Aorta (tissue), 5 donors: Measurements from ENCODE around the gene ZNF205. TPM values are rescaled to one million over a fixed set of nuclear protein-coding genes. Genes with fewer than 3 reads are reported as not detected.
A peak's percentile ranks its signal among the peaks of the same experiment; 100 is the strongest.

ENCODE experiments used
- ATAC-seq: fragments of 200-7000 bp; cut with Tn5 transposase; one replicate; pipeline ENCODE4 v1.9.1; 2022; ENCODE audit warnings: moderate library complexity; ENCODE audit not compliant: low FRiP score
- DNase-seq, 2 donors: peaks; one replicate each; pipeline ENCODE4 v3.0.0-alpha.2; 2020
- H3K27ac ChIP-seq, 2 donors: one replicate each; pipeline ENCODE4 v1.5.1; 2013; ENCODE audit warnings: low read length in 2 of 2, mild to moderate bottlenecking in 2 of 2, moderate library complexity in 2 of 2, control low read depth in 1 of 2, inconsistent platforms in 1 of 2, low read depth in 1 of 2
- H3K27me3 ChIP-seq, 2 donors: one replicate each; pipeline ENCODE4 v1.6.1; 2013; ENCODE audit warnings: control low read depth in 1 of 2, low read length in 1 of 2, mild to moderate bottlenecking in 1 of 2, moderate library complexity in 1 of 2; ENCODE audit not compliant: insufficient read depth in 2 of 2, control insufficient read depth in 1 of 2
- H3K36me3 ChIP-seq, 2 donors: one replicate each; pipeline ENCODE4 v1.6.1; 2013; ENCODE audit warnings: control low read depth in 1 of 2, low read length in 1 of 2, mild to moderate bottlenecking in 1 of 2; ENCODE audit not compliant: insufficient read depth in 2 of 2, control insufficient read depth in 1 of 2
- H3K4me1 ChIP-seq, 2 donors: one replicate each; pipeline ENCODE4 v1.6.1; 2013; ENCODE audit warnings: low read length in 2 of 2, control low read depth in 1 of 2, mild to moderate bottlenecking in 1 of 2, moderate library complexity in 1 of 2; ENCODE audit not compliant: insufficient read depth in 2 of 2, control insufficient read depth in 1 of 2
- H3K4me3 ChIP-seq, 2 donors: one replicate each; pipeline ENCODE4 v1.5.1; 2013; ENCODE audit warnings: low read length in 2 of 2, control low read depth in 1 of 2, mild to moderate bottlenecking in 1 of 2
- H3K9me3 ChIP-seq: one replicate; pipeline ENCODE4 v1.6.1; 2013; ENCODE audit warnings: mild to moderate bottlenecking, low read length; ENCODE audit not compliant: control insufficient read depth
- WGBS, 2 donors: extraction: QIAGEN DNeasy Blood & Tissue Kit; methylation state at CpG; one replicate each; pipeline ENCODE4 v1.1.7; 2013; 5-methylcytosine and 5-hydroxymethylcytosine counted together
- intact Hi-C, 2 donors: fragments of 100-400 bp; cut with DNase I; formaldehyde crosslinking; loops; one replicate each; pipeline versions ENCODE4 v1.14.2 to v1.15.0; 2022
- polyA plus RNA-seq, 2 donors: library from polyadenylated mRNA; stranded (reverse); fragments of 200-250 nt; gene quantifications; one replicate each; pipeline ENCODE4 v1.2.3, GENCODE V29; 2013
- total RNA-seq, 2 donors: library from RNA; stranded (reverse); fragmentation: NEBNext Ultra II Directional; extraction: Animal tissue kit (Norgen Biotek cat#: 25700); gene quantifications; one replicate each; pipeline ENCODE4 v1.2.1, GENCODE V29; 2021
- donor health status: healthy with polysubstance abuse.
- donor health status: Bipolar disorder and iron deficiency.
- donor health status: DM: no; HTN: no; CAD: no.
- donor health status: DM: no; HTN: no; CAD: no.
- donor health status: DM: yes; HTN: yes; CAD: no.

Gene ZNF205
- total and polyA plus RNA-seq, 4 donors: 7.1 to 36.6 (median 9.5) TPM

DNA sequence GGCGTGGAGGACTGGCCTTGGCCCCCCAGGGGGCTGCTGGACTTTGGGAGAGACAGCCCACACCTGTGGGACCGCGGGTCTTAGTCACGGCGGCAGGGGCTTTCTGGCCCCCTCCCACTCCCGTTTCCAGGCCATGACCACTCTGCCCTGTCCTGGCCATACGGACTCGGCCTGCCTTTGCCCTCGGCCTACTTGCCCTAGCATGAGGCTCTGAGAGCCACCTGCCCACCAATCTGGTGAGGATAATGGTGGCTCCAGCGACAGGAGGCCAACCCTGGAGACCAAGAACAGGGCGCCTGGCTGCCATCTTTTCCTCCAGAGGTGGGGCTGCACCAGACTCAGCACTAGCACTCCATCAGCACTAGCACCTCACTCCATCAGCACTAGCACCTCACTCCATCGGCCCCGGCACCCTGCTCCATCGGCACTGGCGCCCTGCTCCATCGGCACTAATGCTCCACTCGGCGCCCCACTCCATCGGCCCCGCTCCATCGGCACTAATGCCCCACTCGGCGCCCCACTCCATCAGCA is 29.5 kb downstream of the ZNF205 start:
- ATAC-seq (no peak), DNase-seq (peak in 1 of 2 donors; percentile 36)
- H3K36me3 ChIP-seq: peaks cover 0 to 7% of the 10 kb centered on the region in 2 donors

DNA sequence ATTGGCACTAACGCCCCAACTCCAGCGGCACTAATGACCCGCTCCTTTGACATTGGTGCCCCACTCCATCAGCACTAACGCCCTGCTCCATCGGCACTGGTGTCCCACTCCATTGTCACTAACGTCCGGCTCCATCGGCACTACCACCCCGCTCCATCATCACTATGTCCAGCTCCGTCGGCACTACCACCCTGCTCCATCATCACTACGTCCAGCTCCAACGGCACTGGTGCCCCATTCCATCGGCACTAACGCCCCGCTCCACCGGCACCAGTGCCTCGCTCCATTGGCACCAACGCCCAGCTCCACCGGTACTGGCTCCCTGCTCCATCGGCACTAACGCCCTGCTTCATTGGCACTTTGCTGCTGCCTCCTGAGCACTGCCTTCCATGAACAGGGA is 29.9 kb downstream of the ZNF205 start:
- WGBS, 2 donors: 95 to 98% methylated on average over 22 of the region's 22 CpGs
- Histone ChIP-seq H3K4me3 (no peak overlapping the region), H3K4me1 (no peaks in the 10 kb centered on the region), H3K36me3 (peaks cover 0 to 7% of the 10 kb centered on the region in 2 donors), H3K9me3 (no peaks in the 10 kb centered on the region), H3K27me3 (no peaks in the 10 kb centered on the region), H3K27ac (no peak overlapping the region)
- ATAC-seq: no peak
- DNase-seq: peak in 1 of 2 donors; percentile 49
- intact Hi-C loops: no loop called here

More for the DNA sequence above, 29.5 kb downstream of the ZNF205 start:
- WGBS, 2 donors: 95 to 97% methylated on average over 23 of the region's 23 CpGs
- intact Hi-C loops: no loop called here
- H3K9me3 ChIP-seq: no peaks in the 10 kb centered on the region
- H3K4me1 ChIP-seq: no peaks in the 10 kb centered on the region
- H3K27me3 ChIP-seq: no peaks in the 10 kb centered on the region
- no peak overlapping the region for H3K27ac ChIP-seq
- no peak overlapping the region for H3K4me3 ChIP-seq

DNA sequence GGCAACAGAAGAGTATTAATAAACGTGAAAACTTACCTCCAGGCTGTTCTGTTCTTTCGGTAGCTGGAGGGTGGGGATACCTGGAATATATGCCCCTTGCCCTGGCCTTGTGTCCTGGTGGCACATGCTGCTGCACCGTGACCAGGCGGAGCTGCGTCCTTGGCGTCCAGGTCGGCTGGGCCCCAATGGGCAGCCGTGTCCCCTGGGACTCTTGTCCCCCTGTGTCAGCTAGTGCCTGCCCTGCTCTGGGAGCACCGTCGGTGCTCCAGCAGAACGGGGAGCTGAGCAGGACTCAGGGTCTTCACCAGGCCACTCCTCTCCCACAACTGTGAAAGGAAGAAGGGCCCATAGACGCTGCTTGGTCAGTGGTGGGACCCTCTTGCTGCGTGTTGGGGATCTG is 30.4 kb downstream of the ZNF205 start:
- no peak overlapping the region for H3K27ac ChIP-seq
- no peaks in the 10 kb centered on the region for H3K4me1 ChIP-seq
- intact Hi-C loops: no loop called here
- no peaks in the 10 kb centered on the region for H3K27me3 ChIP-seq
- H3K36me3 ChIP-seq: peaks cover 0 to 7% of the 10 kb centered on the region in 2 donors
- 90 to 91% methylated on average over 13 of the region's 13 CpGs for WGBS, 2 donors
- H3K4me3 ChIP-seq: no peak overlapping the region
- H3K9me3 ChIP-seq: no peaks in the 10 kb centered on the region
- DNase-seq: peak in 1 of 2 donors; percentile 24
- no peak for ATAC-seq

DNA sequence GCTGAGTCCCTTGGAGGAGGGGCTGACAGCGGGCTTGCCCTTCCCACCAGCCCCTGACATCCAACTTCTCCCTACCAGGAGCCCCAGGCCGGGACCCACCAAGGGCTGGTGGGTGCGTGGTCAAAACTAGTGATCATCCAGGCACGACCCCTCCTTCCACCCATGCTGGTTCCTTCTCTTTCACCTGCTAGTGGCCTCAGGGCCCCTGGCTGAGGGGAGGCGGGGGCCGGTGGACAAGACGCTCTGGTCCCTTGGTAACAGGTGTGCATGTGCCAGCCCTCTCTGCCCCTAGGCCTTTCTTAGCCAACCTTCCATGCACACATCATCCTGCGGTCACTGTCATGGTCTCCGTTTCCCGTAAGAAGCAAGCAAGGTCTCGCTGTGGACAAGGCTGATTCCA is 30.8 kb downstream of the ZNF205 start:
- no peaks in the 10 kb centered on the region for H3K27me3 ChIP-seq
- ATAC-seq: no peak
- no peaks in the 10 kb centered on the region for H3K4me1 ChIP-seq
- peaks cover 0 to 7% of the 10 kb centered on the region in 2 donors for H3K36me3 ChIP-seq
- intact Hi-C loops: no loop called here
- 91 to 94% methylated on average over 11 of the region's 11 CpGs for WGBS, 2 donors
- H3K27ac ChIP-seq: no peak overlapping the region
- peak in 1 of 2 donors; percentile 24 for DNase-seq
- no peak overlapping the region for H3K4me3 ChIP-seq
- no peaks in the 10 kb centered on the region for H3K9me3 ChIP-seq

DNA sequence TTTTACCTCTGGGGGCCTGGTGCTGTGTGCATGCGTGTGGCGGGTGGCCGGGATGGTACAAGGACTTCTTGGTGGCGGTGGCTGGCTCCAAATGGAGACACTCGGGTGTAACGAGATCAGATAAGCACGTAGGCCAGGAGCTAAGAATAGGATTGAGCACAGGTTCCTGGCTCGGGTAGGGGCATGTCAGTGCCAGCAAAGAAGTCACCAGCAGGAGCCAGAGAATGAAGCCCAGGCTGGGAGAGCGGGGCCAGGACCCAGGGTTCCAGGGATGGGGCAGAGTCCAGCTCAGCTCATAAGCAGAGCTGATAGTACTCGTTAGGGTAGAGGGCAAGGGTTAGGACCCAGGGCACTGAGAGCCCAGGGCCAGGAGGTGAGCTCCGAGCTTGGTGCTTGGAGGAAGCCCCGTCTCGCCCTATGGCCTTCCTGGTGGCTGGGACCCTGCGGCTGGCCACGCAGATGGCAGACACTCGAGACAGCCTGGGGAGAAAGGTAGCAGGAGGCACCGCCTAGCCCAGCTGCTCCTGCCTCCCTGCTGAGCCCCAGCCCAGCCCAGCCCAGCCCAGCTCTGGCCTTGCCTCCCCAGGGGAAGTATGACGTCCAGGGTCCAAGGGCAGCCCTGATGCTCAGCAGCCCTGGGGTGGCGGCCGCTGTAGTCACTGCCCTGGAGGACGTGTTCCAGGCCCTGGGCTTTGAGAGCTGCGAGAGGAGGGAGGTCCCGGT is 31.4 kb downstream of the ZNF205 start:
- Histone ChIP-seq H3K4me3 (no peak overlapping the region), H3K36me3 (peaks cover 0 to 7% of the 10 kb centered on the region in 2 donors), H3K4me1 (no peaks in the 10 kb centered on the region), H3K27ac (no peak overlapping the region), H3K9me3 (no peaks in the 10 kb centered on the region), H3K27me3 (no peaks in the 10 kb centered on the region)
- DNase-seq (peak in 1 of 2 donors; percentile 45), ATAC-seq (no peak)
- intact Hi-C loops: no loop called here
- WGBS, 2 donors: 59 to 64% methylated on average over 22 to 23 of the region's 23 CpGs

DNA sequence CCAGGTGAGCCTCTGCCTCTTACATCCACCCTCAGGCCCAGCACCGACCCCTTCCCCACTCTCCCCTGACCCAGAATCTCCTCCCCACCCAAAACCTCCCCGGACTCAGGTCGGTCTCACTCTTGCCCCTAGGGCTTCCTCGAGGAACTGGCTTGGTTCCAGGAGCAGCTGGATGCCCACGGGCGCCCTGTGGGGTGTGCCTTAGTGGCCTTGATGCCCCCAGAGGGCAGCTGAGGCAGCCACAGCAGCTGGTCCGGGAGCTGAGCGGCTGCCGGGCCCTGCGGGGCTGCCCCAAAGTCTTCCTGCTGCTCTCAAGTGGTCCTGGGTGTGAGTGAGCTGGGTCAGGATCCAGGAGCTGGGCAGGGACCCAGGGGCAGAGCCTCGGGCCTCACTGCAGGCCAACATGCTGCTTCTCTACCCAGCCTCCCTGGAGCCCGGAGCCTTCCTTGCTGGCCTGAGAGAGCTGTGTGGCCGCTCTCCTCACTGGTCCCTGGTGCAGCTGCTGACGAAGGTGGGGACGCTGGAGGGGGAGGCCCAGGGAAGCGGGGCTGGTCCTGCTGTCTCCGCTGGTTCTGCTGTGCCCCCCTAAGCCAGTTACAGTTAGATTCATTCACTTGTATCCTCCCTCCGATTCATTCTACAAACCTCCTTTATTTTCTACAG is 32.1 kb downstream of the ZNF205 start:
- WGBS, 2 donors: 75 to 76% methylated on average over 18 of the region's 18 CpGs
- H3K9me3 ChIP-seq: no peaks in the 10 kb centered on the region
- H3K27me3 ChIP-seq: no peaks in the 10 kb centered on the region
- H3K4me1 ChIP-seq: no peaks in the 10 kb centered on the region
- intact Hi-C loops: no loop called here
- peak in 1 of 2 donors; percentile 30 for DNase-seq
- no peak overlapping the region for H3K27ac ChIP-seq
- no peak overlapping the region for H3K4me3 ChIP-seq
- no peak for ATAC-seq
- H3K36me3 ChIP-seq: peaks cover 0 to 7% of the 10 kb centered on the region in 2 donors

DNA sequence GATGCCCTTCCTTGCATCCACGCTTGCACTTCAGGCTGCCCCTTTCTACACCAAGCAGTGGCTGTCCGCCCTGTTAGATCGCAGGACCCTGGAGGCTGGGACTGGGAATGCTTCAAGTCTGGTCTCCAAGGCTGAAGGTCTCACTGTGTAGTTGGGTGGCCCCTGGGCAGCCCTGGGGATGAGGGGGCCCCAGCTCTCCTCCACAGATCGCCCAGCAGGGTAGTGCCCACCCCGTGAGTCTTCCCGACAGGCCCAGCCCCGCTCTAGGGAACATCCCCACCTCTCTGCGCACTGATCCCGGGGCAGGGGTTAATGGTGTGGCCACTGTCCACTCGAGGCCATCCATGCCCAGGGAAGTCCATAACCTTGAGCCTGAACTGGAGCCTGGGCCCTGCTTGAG is 32.8 kb downstream of the ZNF205 start:
- DNase-seq (peak in 1 of 2 donors; percentile 29), ATAC-seq (no peak)
- no peaks in the 10 kb centered on the region for H3K9me3 ChIP-seq
- no peaks in the 10 kb centered on the region for H3K27me3 ChIP-seq
- intact Hi-C loops: no loop called here
- no peak overlapping the region for H3K4me3 ChIP-seq
- WGBS, 2 donors: 86 to 90% methylated on average over 7 to 10 of the region's 10 CpGs
- no peak overlapping the region for H3K27ac ChIP-seq
- H3K4me1 ChIP-seq: no peaks in the 10 kb centered on the region
- peaks cover 0 to 7% of the 10 kb centered on the region in 2 donors for H3K36me3 ChIP-seq

DNA sequence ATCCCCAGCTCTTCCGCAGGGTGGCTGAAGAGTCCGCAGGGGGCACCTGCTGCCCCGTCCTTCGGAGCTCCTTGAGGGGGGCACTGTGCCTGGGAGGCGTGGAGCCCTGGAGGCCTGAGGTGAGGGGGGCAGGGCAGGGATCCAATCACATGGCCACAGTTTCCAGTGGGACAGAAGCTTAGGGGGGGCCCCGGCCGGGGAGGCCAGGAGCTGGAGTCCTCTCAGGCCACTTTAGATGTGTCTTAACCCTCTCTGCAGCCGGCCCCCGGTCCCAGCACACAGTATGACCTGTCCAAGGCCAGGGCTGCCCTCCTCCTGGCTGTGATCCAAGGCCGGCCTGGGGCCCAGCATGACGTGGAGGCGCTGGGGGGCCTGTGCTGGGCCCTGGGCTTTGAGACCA is 33.3 kb downstream of the ZNF205 start:
- H3K4me1 ChIP-seq: no peaks in the 10 kb centered on the region
- peaks cover 0 to 7% of the 10 kb centered on the region in 2 donors for H3K36me3 ChIP-seq
- DNase-seq (peak; percentile 49 to 77), ATAC-seq (no peak)
- 89 to 90% methylated on average over 12 of the region's 12 CpGs for WGBS, 2 donors
- no peaks in the 10 kb centered on the region for H3K27me3 ChIP-seq
- H3K27ac ChIP-seq: no peak overlapping the region
- intact Hi-C loops: no loop called here
- no peak overlapping the region for H3K4me3 ChIP-seq
- H3K9me3 ChIP-seq: no peaks in the 10 kb centered on the region
